H9 (cell line): ENCODE data around the gene MYLK. TPM values are rescaled to one million over a fixed set of nuclear protein-coding genes. Genes with fewer than 3 reads are reported as not detected.

Experiments used
- DNase-seq: peaks from one replicate; pipeline ENCODE4 v3.0.0-alpha.2; 2017
- H2AFZ ChIP-seq: one replicate; pipeline ENCODE4 v1.6.1; 2013; ENCODE audit warnings: mild to moderate bottlenecking, low read length, control low read depth, moderate library complexity
- H2AK5ac ChIP-seq: 2 replicates; pipeline ENCODE4 v1.6.1; 2013; ENCODE audit warnings: low read length, control low read depth, mixed read lengths; ENCODE audit not compliant: insufficient read length
- H2BK120ac ChIP-seq: one replicate; pipeline ENCODE4 v1.6.1; 2013; ENCODE audit warnings: low read depth, mild to moderate bottlenecking, low read length, control low read depth, inconsistent platforms; ENCODE audit not compliant: poor library complexity, severe bottlenecking
- H2BK12ac ChIP-seq: 2 replicates; pipeline ENCODE4 v1.6.1; 2013; ENCODE audit warnings: low read length, control low read depth, mixed read lengths, low read depth; ENCODE audit not compliant: insufficient read length
- H2BK15ac ChIP-seq: 2 replicates; pipeline ENCODE4 v1.6.1; 2013; ENCODE audit warnings: low read depth, low read length, control low read depth
- H2BK20ac ChIP-seq: one replicate; pipeline ENCODE4 v1.6.1; 2013; ENCODE audit warnings: low read depth, mild to moderate bottlenecking, low read length, control low read depth, inconsistent platforms; ENCODE audit not compliant: poor library complexity, severe bottlenecking
- H2BK5ac ChIP-seq: 2 replicates; pipeline ENCODE4 v1.6.1; 2013; ENCODE audit warnings: low read length, control low read depth, mixed read lengths; ENCODE audit not compliant: insufficient read length
- H3K14ac ChIP-seq: 2 replicates; pipeline ENCODE4 v1.6.1; 2013; ENCODE audit warnings: low read length, control low read depth; ENCODE audit not compliant: insufficient read depth
- H3K18ac ChIP-seq: 2 replicates; pipeline ENCODE4 v1.6.1; 2013; ENCODE audit warnings: low read depth, mild to moderate bottlenecking, mixed read lengths, low read length, control low read depth; ENCODE audit not compliant: insufficient read length
- H3K23ac ChIP-seq: 2 replicates; pipeline ENCODE4 v1.6.1; 2013; ENCODE audit warnings: low read length, control low read depth, mixed read lengths, low read depth; ENCODE audit not compliant: insufficient read length
- H3K23me2 ChIP-seq: 2 replicates; pipeline ENCODE4 v1.6.1; 2013; ENCODE audit warnings: low read depth, mild to moderate bottlenecking, mixed read lengths, low read length, control low read depth; ENCODE audit not compliant: insufficient read length, poor library complexity, severe bottlenecking
- H3K27ac ChIP-seq: 2 replicates; pipeline ENCODE4 v1.5.1; 2013; ENCODE audit warnings: low read length, control low read depth, mixed read lengths, low read depth; ENCODE audit not compliant: insufficient read length
- H3K27me3 ChIP-seq: 2 replicates; pipeline ENCODE4 v1.6.1; 2013; ENCODE audit warnings: low read length, control low read depth, inconsistent platforms; ENCODE audit not compliant: insufficient read depth
- H3K4ac ChIP-seq: 2 replicates; pipeline ENCODE4 v1.6.1; 2013; ENCODE audit warnings: low read depth, mild to moderate bottlenecking, control low read depth, inconsistent platforms, low read length, moderate library complexity
- H3K4me1 ChIP-seq: 2 replicates; pipeline ENCODE4 v1.6.1; 2013; ENCODE audit warnings: low read length, control low read depth, inconsistent platforms; ENCODE audit not compliant: insufficient read depth
- H3K4me2 ChIP-seq: 2 replicates; pipeline ENCODE4 v1.6.1; 2013; ENCODE audit warnings: low read length, control low read depth, mixed read lengths; ENCODE audit not compliant: insufficient read length, insufficient read depth
- H3K56ac ChIP-seq: 2 replicates; pipeline ENCODE4 v1.6.1; 2013; ENCODE audit warnings: low read depth, mild to moderate bottlenecking, mixed read lengths, low read length, control low read depth; ENCODE audit not compliant: insufficient read length
- H3K79me1 ChIP-seq: 2 replicates; pipeline ENCODE4 v1.6.1; 2013; ENCODE audit warnings: low read depth, mild to moderate bottlenecking, moderate library complexity, low read length, control low read depth, inconsistent platforms; ENCODE audit not compliant: insufficient read depth, poor library complexity, severe bottlenecking
- H3K79me2 ChIP-seq: 2 replicates; pipeline ENCODE4 v1.6.1; 2013; ENCODE audit warnings: low read length, control low read depth, inconsistent platforms; ENCODE audit not compliant: insufficient read depth
- H3K9ac ChIP-seq: 2 replicates; pipeline ENCODE4 v1.6.1; 2013; ENCODE audit warnings: low read length, control low read depth, mixed read lengths; ENCODE audit not compliant: insufficient read length; ENCODE audit errors: extremely low read depth
- H3K9me3 ChIP-seq: one replicate; pipeline ENCODE4 v1.6.1; 2013; ENCODE audit warnings: low read depth, low read length, inconsistent platforms; ENCODE audit not compliant: control insufficient read depth
- H3T11ph ChIP-seq: one replicate; pipeline ENCODE4 v1.6.1; 2013; ENCODE audit warnings: mild to moderate bottlenecking, low read length, control low read depth, inconsistent platforms
- H4K20me1 ChIP-seq: one replicate; pipeline ENCODE4 v1.6.1; 2013; ENCODE audit not compliant: control insufficient read depth, insufficient read length, insufficient read depth
- H4K5ac ChIP-seq: 2 replicates; pipeline ENCODE4 v1.6.1; 2013; ENCODE audit warnings: low read depth, mild to moderate bottlenecking, mixed read lengths, low read length, control low read depth; ENCODE audit not compliant: insufficient read length
- H4K8ac ChIP-seq: replicated peaks from 2 replicates; pipeline ENCODE4 v1.6.1; 2013; ENCODE audit warnings: low read length, control low read depth, mixed read lengths, low read depth; ENCODE audit not compliant: insufficient read length
- H4K91ac ChIP-seq: 2 replicates; pipeline ENCODE4 v1.6.1; 2013; ENCODE audit warnings: low read depth, mild to moderate bottlenecking, moderate library complexity, mixed read lengths, low read length, control low read depth; ENCODE audit not compliant: insufficient read length
- H3K27ac Mint-ChIP-seq, 3 experiments: 2 replicates in 2 of 3; 3 replicates in 1 of 3; pipeline ENCODE4 v1.8.0; 2020 to 2021; ENCODE audit warnings: mixed read lengths in 3 of 3, mild to moderate bottlenecking in 1 of 3, moderate library complexity in 1 of 3
- H3K27me3 Mint-ChIP-seq: 2 replicates; pipeline ENCODE4 v1.8.0; 2021; ENCODE audit warnings: low read depth, mild to moderate bottlenecking, moderate library complexity, mixed read lengths
- H3K36me3 Mint-ChIP-seq, 3 experiments: 2 replicates in 2 of 3; 3 replicates in 1 of 3; pipeline ENCODE4 v1.8.0; 2020 to 2021; ENCODE audit warnings: low read depth in 3 of 3, mixed read lengths in 3 of 3; ENCODE audit not compliant: insufficient read depth in 1 of 3
- H3K4me1 Mint-ChIP-seq, 2 experiments: 2 replicates each; pipeline ENCODE4 v1.8.0; 2020; ENCODE audit warnings: mixed read lengths in 2 of 2
- H3K4me3 Mint-ChIP-seq, 2 experiments: 2 replicates in 1 of 2; 3 replicates in 1 of 2; pipeline ENCODE4 v1.8.0; 2020 to 2021; ENCODE audit warnings: mild to moderate bottlenecking in 2 of 2, mixed read lengths in 2 of 2, moderate library complexity in 1 of 2
- H3K9me3 Mint-ChIP-seq, 2 experiments: 2 replicates in 1 of 2; 3 replicates in 1 of 2; pipeline ENCODE4 v1.8.0; 2020; ENCODE audit warnings: mild to moderate bottlenecking in 2 of 2, mixed read lengths in 2 of 2, moderate library complexity in 1 of 2
- WGBS: extraction: QIAGEN DNeasy Blood & Tissue Kit; methylation state at CpG from one replicate; pipeline ENCODE4 v1.1.7; 2013; ENCODE audit warnings: missing lambda C conversion rate, low lambda C conversion rate, mixed read lengths; ENCODE audit not compliant: insufficient read length; ENCODE audit errors: extremely low coverage; 5-methylcytosine and 5-hydroxymethylcytosine counted together
- total RNA-seq: library from RNA; stranded (reverse); gene quantifications from 2 replicates; pipeline ENCODE4 v1.2.1, GENCODE V29; 2021
- TF ChIP-seq, protein P1 (sequence below): fragments of 200-600 bp; sonication (generic); conservative IDR thresholded peaks from 3 replicates; pipeline ENCODE4 v1.8.0; 2021; ENCODE audit warnings: antibody characterized with exemption, mild to moderate bottlenecking

Gene MYLK
- total RNA-seq, 1 experiment from 2014 or later = 10.1 TPM

DNA sequence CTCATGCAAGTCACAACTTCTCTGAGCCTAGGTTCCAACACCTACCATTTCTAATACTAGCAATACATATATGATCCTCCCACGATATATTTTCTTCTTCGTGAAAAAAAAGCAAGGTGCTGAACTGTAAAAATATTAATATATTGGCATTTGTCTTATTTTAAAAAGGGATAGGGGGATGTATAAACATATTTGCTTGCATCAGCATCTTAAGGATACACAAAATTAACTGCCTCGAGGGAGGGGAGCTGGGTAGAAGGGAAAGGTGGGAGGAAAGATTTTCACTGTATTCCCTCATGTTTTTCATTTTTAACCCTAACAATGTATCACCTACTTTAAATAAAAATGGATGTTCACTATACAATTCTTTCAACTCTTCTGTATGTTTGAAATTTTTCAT is 300.6 kb downstream of the MYLK start:
- no CpG with 5 or more reads among the region's 3 CpGs for WGBS
- Histone ChIP-seq H3K4me1 (no peaks in the 10 kb centered on the region), H2BK15ac (no peak overlapping the region), H3K9me3 (no peaks in the 10 kb centered on the region), H3K4me2 (peak overlapping the region; percentile 88), H3K14ac (no peak overlapping the region), H3K18ac (no peak overlapping the region), H3K79me2 (no peaks in the 10 kb centered on the region), H2BK120ac (no peak overlapping the region), H4K91ac (no peak overlapping the region), H3K79me1 (no peaks in the 10 kb centered on the region), H3K9ac (no peak overlapping the region), H3K27ac (no peak overlapping the region), H4K20me1 (no peaks in the 10 kb centered on the region), H2AK5ac (no peak overlapping the region), H2AFZ (no peak overlapping the region), H3T11ph (no peak overlapping the region), H2BK20ac (no peak overlapping the region), H3K27me3 (no peaks in the 10 kb centered on the region), H3K4ac (no peak overlapping the region), H4K5ac (no peak overlapping the region), H2BK5ac (no peak overlapping the region), H2BK12ac (no peak overlapping the region), H3K23ac (no peak overlapping the region), H3K23me2 (peaks cover 15% of the 10 kb centered on the region), H4K8ac (no peak overlapping the region), H3K56ac (no peak overlapping the region)
- H3K27me3 Mint-ChIP-seq = peaks cover 2% of the 10 kb centered on the region
- H3K36me3 Mint-ChIP-seq = peaks cover 18 to 35% (median 28%) of the 10 kb centered on the region in 3 experiments; a peak in 6 of 7 replicates
- TF ChIP-seq, protein P1, sequence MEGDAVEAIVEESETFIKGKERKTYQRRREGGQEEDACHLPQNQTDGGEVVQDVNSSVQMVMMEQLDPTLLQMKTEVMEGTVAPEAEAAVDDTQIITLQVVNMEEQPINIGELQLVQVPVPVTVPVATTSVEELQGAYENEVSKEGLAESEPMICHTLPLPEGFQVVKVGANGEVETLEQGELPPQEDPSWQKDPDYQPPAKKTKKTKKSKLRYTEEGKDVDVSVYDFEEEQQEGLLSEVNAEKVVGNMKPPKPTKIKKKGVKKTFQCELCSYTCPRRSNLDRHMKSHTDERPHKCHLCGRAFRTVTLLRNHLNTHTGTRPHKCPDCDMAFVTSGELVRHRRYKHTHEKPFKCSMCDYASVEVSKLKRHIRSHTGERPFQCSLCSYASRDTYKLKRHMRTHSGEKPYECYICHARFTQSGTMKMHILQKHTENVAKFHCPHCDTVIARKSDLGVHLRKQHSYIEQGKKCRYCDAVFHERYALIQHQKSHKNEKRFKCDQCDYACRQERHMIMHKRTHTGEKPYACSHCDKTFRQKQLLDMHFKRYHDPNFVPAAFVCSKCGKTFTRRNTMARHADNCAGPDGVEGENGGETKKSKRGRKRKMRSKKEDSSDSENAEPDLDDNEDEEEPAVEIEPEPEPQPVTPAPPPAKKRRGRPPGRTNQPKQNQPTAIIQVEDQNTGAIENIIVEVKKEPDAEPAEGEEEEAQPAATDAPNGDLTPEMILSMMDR = no peak
- H3K27ac Mint-ChIP-seq = 0 out of 7 replicates have a peak overlapping the region, but pooled peaks of 1 of the 3 experiments have one; percentile 36
- H3K9me3 Mint-ChIP-seq = peaks cover 0 to 7% of the 10 kb centered on the region in 2 experiments; a peak in 4 of 5 replicates
- DNase-seq = no peak
- peaks cover 23 to 29% of the 10 kb centered on the region in 2 experiments for H3K4me1 Mint-ChIP-seq
- H3K4me3 Mint-ChIP-seq = no peak overlapping the region; a peak in 1 of 5 replicates
